GM21367 (cell line): Measurements from ENCODE around the gene TCIRG1.

Source experiments
- ATAC-seq: cut with Tn5 transposase; IDR thresholded peaks from one replicate; pipeline ENCODE4 v1.9.1; 2021; ENCODE audit not compliant: unreplicated experiment

Gene TCIRG1

GRCh38 chr11:68051191-68052136, 12.6 kb downstream of the TCIRG1 start:
- ATAC-seq = no peak

DNA sequence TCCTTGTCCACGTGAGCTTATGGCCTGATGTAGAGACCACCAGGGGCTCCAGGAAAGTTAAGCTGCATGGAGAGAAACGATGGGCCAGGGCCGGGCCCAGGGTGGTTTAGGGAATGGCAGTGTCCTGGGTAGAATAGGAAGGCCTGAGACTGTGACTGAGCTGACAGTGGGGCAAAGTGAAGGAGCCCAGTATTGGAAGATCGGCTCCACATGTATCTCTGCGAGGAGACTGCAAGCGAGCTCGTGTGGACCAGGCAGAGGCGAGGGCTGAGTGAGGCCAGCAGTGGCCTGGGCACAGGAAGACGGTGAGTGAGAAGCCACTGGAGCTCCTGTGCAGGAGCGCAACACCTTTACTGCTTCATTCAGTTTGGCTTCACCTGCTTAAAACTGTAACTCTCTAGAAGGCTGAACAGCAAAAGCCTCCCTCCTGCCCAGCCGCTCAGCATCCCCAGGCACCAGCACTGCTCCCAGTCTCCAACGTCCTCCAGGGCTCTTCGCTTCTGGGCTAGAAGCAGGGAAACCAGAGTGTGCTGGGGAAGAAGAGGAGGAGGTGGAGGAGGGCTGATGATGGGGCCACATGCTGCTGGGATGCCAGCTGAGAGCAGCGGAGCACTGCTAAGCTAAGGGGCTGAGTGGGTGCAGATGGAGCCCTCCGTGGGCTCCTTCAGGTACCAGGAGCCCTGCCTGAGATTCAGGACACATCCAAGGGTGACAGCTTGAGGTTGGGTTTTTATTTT, 13.5 kb downstream of the TCIRG1 start:
- no peak for ATAC-seq

- no peak for ATAC-seq
These were observed 14.3 kb downstream of the TCIRG1 start for GRCh38 chr11:68053117-68053516.

GRCh38 chr11:68053981-68054812, 15.4 kb downstream of the TCIRG1 start:
- no peak for ATAC-seq

- ATAC-seq = no peak
These were observed 17.8 kb downstream of the TCIRG1 start for GRCh38 chr11:68056317-68057285.

DNA sequence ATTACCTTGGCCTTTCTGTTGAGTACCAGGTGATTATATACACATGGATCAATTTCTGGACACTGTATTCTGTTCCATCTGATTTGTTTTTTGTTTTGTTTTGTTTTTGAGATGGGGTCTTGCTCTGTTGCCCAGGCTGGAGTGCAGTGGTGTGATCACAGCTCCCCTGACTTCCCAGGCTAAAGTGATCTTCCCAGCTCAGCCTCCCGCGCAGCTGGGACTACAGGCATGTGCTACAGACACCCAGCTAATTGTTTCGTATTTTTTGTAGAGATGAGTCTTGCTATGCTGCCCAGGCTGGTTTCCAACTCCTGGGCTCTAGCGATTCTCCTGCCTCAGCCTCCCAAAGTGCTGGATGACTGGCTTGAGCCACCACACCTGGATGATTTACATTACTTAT, 19.0 kb downstream of the TCIRG1 start:
- ATAC-seq = no peak

GRCh38 chr11:68061508-68061907, 22.7 kb downstream of the TCIRG1 start:
- ATAC-seq = no peak

DNA sequence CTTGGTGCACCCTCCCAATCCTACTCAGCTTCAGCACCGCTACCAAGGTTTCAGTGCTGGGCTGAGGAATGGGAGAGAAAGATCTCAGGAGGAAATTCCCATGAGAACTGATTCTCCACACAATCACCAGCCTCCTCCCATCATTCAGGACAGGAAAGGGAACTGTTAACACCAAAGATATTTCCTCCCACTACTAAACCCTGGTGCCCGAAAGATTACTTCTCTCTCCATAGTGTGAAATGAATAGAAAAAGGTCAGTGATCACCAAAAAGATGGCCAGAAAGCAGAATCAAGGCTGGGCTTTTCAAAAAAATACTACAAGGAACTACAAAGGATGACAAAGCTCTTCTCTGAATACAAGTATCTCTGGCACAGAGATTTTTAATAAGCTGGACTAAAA, 26.1 kb downstream of the TCIRG1 start:
- no peak for ATAC-seq

GRCh38 chr11:68065841-68066240, 27.0 kb downstream of the TCIRG1 start:
- no peak for ATAC-seq

DNA sequence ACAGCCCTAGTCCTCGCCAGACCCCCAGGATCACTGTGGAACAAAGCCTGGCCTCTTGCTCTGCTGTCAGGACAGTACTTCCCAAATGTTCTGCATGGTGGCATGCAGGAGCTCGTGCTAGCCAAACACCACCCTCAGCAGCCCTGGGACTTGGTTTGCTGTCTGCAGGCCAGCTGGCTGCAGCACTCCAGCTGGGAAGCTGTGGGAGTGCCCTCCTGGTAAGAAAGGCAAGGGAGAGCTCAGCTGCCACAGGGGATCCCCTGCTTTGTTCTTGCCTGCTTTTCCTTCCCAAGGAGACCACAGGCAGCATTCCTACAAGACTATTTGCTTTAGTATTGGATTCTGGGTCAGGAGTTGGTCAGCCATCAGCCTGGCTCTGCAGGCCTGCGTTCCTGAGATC, 27.9 kb downstream of the TCIRG1 start:
- ATAC-seq = no peak

DNA sequence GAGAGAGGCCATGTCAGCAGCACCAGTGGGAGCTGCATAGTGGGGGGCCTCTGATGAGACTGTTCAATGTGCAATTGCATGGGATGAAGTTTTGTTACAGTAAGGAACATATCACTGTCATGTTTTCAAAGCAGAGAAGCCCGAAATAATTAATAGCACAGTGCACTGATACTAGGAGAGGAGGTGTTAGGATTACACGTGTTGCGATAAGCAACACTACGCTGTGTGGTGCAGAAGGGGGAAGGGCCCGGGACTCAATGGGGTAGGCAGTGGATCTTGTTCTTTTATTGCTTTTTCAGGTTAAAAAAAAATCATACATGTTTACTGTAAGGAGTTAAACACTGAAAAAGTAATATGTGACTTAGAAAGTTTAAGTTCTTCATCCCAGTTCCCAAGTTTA, 29.2 kb downstream of the TCIRG1 start:
- no peak for ATAC-seq

- no peak for ATAC-seq
These were observed 32.6 kb downstream of the TCIRG1 start for GRCh38 chr11:68071281-68072048.

- ATAC-seq = no peak
These were observed 35.9 kb downstream of the TCIRG1 start for GRCh38 chr11:68074584-68075352.

DNA sequence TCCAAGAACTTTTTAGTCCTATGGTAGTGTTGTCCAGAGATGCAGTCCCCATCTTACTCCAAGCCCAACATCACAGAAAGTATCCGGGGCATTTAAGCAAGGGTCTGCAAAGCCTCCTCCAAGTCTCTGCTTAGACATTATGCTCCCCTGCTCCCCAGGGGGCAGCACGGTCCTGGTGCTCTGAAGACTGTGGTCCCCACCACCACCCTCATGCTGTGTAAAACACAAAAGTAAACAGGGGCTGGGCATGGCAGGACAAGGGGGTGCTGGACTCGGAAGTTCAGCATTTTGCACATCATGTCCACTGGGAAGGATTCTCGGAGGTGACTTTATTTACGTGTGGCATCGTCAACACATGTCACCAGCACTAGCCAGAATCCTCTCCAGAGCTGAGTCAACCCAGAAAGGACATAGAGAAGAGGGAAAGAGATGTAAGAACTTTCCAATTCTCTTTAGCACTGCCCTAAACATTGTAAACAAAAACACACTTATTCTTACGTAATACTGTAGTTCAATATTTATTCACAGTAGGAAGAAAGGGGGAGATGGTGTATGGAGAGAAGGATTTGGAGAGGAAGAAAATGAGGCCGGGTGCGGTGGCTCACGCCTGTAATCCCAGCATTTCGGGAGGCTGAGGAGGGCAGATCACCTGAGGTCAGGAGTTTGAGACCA, 37.7 kb downstream of the TCIRG1 start:
- no peak for ATAC-seq

DNA sequence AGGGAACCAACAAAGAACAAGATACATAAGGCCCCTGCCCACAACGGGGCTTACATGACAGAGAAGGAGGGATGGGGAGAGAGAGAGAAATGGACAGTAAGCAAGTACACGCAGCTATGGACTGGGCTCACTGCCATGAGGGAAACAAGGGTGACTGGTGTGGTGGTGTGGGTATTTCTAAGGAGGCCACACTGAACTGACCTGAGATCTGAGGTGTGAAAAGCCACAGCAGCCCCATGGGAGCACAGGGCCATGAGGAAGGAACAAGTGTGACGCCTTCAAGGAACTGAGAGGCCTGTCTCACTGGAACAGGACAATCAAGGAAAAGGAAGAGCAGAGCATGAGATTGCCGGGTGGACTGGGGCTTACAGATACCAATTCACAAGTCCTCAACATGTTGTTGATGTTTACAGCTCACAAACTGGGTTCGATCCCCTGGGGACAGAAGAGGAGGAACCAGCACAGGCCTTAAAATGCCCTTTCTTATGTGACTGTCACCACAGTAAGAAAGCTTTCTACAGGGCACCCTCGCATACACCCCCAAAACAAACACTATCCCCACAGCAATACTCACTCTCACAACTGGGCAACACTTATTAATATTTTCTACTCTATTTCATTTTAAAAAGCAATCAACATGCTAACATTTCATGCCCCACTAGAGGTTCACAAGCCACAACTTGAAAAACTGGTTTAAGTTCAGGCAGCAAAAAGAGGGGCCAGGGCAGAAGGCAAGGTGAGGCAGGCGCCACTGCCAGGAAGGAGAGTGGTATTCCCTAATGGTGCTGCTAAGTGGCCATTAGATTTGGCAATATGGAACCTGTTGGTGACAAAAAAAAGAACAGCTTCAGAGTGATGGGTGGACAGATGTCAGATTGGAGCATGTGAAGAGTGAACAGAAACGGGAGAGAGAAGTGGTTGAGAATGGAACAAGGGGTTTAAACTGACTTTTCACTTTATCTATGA, 39.1 kb downstream of the TCIRG1 start:
- no peak for ATAC-seq

- ATAC-seq = no peak
These were observed 42.0 kb downstream of the TCIRG1 start for GRCh38 chr11:68080860-68081259.

- ATAC-seq = no peak
These were observed 42.9 kb downstream of the TCIRG1 start for GRCh38 chr11:68081691-68082090.
